NK-92 (cell line): ENCODE measurements around the gene ARHGAP40.

Experiments used
- DNase-seq: peaks from one replicate; lab custom pipeline; 2025; ENCODE audit not compliant: unreplicated experiment; lab: John Stamatoyannopoulos, UW

Gene ARHGAP40

DNA sequence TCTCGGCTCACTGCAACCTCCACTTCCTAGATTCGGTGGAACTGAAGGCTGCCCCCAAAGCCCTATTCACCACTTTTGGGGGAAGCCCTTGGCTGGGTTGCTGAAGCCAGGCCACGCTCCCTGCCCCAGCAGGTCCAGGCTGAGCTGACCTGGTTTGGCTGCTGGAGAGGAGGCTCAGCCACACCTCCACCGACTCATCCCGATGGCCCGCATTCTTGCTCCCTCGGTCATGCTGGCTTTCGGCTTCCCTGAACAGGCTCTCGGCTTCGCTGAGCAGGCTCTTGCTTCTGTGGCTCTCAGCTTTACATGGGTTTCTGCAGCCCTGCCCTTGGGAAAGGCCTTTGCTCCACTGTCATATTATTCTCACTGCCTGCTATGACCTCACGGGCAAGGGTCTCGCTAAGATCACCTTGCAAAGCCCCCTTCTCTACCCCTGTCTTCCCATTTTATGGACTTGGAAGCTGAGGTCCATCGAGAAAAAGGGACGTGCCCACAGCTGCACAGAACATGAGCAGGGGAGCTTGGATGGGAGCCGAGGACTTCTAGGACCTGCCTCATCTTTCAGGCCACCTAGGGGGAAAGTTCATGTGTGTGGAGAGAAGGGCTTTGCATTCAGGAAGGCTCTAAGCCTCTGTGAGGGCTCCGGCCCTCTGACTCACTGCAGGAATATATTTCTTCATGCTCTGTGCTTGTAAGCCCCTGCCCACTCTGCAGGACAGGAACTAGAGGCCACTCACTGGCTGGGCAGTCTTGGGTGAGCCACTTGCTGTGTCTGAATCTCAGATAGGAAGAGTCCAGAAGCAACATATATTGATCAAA is 15.6 kb downstream of the ARHGAP40 start:
- no peak for DNase-seq

DNA sequence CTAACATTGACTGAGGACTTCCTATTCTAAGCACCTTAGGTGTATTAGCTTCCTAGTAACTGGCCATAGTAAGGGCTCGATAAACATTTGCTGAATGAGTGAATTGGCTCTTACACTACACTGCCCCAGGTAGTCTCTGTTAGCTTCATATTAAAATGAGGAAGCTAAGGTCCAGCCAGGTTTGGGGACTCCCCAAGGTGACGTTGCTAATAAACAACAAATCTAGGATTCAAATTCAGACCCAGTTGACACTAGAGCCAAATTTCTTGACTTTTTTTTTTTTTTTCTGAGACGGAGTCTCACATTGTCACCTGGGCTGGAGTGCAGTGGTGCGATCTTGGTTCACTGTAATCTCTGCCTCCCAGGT is 16.2 kb downstream of the ARHGAP40 start:
- no peak for DNase-seq

DNA sequence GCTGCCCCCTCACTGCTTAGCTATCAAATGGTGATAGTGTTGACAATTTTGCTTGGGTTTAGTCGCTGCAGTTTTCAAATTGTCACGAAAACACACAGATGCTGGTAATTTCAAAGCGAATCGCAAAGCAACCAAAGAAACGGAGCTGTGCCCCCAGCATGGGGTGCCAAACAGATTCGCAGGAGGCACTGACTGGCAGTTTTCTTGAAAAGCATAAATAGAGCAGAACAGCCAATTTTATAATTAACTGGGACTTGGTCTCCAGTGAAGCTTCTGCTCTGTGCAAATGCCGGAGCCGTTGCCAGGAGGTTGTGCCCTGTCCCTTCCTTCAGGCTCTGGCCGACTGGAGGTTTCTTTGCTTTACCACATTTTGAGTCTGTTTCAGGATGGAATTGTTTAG is 18.8 kb downstream of the ARHGAP40 start:
- no peak for DNase-seq

DNA sequence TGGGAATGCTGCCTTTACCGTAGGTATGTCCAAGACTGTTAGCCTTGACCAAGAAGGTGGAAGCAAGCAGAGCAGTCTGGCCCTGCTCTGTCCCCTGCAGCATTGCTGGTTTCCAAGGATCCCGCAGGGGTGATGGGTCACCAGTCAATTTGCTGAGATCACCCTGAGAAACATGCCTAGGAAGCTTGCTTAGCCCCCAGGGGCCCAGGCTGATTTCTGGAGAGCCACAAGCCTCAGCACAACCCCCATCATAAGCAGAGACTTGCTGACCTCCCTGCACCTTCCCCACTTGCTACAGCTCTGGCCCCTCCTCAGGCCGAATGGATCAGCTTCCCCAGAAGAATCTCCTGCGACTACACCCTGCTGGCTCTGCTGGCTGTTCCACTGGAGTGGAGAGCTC is 21.5 kb downstream of the ARHGAP40 start:
- DNase-seq, result no peak

DNA sequence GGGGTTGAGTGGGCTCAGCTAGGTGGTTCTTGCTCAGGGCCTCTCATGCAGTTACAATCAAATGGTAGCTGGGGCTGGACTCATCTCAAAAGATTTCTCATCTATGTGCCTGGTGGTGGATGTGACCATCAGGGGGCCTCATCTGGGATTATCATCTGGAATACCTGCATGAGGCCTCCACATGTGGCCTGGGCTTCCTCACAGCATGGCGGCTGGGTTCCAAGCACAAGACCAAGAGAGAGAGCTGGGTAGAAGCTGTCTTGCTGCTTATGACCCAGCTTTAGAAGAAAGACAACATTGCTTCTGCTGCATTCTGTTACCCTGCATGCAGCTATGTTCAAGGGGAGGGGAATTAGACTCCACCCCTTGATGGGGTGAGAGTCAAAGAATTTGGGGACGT is 22.5 kb downstream of the ARHGAP40 start:
- no peak for DNase-seq

DNA sequence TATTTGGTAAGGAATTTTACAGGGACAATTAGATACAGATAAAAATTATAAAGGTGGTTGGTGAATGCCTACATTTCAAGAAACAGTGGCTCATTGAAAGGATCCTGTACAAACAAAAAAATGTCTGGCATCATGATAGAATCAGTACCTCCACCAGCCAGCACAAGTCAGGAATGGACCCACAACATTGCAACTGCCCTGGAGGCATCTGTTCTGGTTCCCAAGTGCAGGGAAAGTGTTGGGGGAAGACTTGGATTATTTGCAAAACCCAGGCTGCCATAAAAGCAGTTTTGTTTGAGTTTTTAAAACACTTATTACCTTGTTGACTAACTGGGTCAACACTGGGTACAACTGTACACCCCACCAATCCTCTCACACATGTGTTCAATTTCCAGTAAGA is 24.3 kb downstream of the ARHGAP40 start:
- no peak for DNase-seq

DNA sequence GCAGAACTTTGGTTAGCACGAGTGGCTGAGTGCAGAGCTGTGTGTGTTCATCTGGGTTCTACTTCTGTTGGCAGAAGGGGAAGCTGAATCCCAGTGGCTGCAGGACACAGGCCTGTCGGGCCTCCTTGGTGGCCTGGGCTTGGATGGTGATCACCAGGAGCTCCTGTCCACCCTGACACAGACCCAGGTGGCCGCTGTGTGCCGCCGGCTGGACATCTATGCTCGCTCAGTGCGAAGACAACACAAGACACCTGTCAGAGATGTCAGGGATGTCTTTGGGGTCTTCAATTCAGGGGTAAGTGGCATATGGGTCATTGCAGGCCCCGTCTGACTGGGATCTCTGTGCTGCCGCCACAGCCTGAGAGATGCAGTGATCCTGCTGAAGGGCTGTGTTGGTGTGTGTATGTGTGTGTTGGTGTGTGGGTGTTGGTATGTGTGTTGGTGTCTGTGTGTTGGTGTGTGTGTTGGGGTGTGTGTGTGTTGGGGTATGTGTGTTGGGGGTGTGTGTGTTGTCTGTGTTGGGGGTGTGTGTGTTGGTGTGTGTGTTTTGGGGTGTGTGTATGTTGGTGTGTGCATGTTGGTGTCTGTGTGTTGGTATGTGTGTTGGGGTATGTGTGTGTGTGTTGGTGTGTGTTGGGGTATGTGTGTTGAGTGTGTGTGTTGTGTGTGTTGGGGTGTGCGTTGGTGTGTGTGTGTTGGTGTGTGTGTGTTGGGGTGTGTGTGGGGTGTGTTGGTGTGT is 25.5 kb downstream of the ARHGAP40 start:
- no peak for DNase-seq

DNA sequence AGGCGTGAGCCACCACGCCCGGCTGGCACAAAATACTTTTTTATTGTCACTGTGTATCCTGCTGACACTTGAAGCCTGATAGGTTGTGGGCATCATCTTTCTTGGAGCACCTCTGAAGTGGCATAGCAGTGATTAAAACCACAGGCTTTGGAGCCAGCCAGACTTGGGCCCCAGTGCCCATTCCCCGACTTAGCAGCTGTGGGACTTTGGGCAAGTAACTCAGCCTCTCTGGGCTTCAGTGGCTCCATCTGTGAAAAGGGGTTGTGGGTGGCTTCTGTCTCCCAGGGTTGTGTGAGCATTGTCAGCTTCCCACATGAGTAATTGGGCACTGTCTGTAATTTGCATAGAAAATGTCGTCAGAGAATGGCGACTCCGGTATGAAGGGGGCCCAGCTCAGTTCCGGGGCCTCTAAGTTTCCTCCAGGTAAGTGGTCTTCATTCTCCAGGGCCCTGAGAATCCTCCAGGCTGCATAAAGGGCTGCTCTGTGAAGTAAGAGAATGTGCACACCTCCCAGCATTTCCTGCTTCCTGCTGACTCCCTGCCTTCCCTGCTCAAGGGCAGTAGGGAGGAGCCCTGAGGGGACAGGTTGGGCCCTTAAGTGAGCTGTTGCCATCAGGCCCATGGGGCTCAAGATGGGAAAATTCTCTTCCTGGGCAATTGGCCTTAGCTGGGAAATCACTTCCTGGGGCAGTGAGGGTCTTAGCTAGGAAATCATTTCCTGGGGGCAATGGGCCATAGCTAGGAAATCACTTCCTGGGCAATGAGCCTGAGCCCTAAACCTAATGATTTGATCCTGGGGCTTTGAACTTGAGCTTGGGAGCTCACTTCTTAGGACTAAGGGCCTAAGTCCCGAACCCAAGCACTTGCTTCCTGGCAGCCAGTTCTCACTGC is 27.2 kb downstream of the ARHGAP40 start:
- no peak for DNase-seq

DNA sequence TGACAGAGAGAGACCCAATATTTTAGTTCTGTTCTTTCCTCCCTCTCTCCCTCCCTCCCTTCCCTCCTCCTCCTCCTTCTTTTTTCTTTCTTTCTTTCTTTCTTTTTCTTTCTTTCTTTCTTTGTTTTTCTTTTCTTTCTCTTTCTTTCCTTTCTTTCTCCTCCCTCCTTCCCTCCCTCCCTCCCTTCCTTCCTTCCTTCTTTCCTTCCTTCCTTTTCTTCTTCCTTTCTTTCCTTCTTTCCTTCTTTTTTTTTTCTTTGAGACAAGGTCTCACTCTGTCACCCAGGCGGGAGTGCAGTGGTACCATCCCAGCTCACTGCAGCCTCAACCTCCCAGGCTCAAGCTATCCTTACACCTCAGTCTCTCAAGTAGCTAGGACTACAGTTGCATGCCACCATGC is 28.4 kb downstream of the ARHGAP40 start:
- DNase-seq, result no peak

DNA sequence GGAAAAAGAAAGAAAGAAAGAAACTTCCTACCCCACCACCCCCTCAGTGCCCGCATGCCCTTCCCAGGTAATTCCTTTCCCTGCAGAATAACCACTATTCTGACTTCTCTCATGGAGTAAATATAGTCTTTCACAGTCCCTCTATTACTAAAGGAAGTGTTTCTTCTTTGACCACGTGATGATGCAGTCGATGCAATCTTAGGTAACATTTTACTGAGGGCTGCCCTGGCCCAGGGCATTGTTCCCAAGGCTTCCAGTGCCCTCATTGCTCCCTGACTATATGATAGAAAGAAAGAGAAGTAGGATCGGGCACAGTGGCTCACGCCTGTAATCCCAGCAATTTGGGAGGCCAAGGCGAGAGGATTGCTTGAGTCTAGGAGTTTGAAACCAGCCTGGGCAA is 29.1 kb downstream of the ARHGAP40 start:
- no peak for DNase-seq

DNA sequence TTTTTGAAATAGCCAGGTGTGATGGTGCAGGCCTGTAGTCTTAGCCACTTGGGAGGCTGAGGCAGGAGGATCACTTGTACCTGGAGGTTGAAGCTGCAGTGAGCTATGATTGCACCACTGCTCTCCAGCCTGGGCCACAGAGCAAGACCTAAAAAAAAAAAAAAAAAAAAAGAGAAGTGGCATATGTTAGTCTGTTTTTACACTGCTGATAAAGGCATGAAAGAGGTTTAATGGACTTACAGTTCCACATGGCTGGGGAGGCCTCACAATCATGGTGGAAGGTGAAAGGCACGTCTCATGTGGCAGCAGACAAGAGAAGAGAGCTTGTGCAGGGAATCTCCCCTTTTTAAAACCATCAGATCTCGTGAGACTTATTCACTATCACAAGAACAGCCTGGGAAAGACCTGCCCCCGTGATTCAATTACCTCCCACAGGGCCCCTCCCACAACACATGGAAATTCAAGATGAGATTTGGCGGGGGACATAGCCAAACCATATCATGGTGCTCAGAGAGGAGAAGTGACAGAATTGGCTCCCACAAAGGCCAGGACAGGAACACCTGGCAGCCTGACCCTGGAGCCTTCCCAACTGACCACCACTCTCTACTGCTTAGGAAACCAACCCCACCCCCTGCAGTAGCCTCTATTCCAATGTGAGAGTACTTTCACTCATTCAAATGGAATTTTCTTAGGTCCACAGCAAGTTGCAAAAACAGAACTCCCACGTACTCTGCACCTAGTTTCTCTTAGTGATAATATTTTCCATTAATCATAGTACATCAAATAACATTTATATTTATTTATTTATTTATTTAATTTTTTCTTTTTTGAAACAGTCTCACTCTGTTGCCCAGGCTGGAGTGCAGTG is 29.8 kb downstream of the ARHGAP40 start:
- DNase-seq, result no peak

DNA sequence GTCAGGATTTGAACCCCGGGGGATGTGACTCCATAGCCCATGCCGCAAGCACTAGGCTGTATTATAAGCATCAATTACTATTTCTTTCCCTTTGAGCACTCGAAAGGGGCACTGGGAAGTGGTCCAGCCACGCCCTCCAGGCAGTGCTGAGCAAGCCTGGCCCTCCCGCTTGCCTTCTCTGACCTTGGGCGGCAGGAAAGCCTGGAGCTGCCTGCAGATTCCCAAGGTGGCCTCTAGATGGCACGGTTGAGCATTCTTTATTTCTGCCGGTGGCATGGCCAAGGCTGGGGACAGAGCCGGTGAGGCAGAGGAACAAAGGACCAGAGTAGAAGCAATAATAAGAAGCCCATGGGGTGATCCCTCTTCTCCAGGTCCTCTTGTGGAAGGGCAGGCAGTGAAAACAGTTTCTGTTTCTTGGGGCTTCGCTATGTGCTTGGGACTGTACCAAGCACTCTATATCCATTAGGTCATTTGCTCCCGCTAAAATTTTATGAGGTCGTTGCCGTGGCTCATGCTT is 32.0 kb downstream of the ARHGAP40 start:
- DNase-seq, result no peak

DNA sequence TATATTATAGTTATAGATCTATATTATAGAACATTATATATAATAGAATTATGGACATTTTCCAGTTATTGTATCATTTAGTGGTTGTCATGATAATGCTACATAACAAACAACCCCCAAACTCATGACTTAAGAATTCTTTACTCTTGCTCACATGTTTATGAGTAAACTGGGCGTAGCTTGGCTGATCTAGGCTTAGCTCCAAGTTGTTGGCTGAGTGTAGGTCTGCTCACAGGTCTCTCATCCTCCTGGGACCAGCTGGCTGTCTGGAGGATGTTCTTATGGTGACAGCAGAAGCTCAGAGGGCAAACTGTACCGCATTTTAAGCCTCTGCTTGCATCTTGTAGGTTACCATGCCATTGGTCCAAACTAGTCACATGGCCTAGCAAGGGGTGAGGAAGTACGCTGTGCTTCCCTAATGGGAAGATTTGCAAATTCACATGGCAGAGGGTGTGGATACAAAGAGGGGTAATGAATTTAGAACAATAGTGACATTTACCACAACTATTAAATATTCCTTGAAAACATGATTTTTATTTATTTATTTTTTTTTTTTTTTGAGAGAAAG is 34.2 kb downstream of the ARHGAP40 start:
- DNase-seq, result no peak

DNA sequence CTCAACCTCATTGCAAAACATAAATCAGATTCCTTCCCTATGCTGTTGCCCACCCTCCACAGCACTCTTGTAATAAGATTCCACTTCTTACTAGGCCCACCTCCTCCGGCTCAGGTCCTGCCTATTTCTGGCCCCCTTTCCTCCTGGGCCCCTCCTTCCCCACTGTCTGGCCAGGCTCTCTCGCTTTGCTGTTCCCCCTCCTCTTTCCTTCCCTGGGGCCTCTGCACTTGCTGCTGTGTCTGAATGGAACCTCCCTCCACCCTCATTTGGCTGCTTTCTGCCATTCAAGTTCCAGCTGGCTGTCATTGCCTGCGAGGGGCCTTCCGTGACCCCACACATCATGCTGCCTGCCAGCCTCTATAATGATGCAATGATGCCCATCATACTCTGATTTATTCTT is 38.9 kb downstream of the ARHGAP40 start:
- no peak for DNase-seq

DNA sequence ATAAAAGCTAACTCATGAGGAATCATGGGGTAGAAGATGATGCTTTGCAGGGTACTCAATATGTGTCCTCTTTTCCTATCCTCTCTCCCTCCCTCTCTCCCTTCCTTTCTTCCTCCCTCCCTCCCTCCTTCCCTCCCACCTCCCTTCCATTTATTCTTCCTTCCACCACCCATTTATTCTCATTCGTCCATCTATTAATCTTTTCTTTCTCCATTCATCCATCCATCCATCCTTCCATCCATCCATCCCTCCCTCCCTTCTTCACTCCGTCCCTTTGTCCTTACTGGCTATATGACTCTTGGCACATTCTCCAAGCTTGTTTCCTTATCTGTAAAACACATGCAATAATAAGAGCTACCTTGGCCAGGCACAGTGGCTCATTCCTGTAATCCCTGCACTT is 40.9 kb downstream of the ARHGAP40 start:
- no peak for DNase-seq

DNA sequence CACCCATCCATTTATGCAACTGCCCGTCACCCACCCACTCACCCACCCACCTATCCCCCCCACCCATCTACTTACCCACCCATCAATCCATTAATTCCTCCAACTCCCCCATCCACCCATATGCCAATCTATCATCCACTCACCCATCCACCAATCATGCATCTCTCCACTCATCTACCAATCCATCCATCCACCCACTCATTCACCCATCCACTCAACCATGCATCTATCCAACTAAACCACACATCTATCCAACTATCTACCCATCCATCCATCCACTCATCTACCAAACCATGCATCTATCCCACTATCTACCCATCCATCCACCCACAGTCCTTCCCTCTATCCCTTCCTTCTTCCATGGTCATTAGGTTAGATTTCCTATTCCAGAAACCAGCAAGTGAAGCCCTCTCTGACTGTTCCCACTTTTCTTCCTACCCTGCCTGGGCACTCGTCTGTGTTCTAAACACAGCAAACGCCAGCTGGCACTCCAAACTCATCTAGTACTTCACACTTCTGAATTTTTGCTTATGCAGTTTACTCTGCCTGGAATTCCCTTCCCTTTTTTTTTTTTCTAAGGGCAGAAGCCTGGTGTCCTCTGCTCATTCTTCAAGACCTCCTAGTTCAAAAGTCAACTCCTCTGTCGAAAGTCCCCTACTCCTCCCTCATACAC is 43.1 kb downstream of the ARHGAP40 start:
- no peak for DNase-seq

DNA sequence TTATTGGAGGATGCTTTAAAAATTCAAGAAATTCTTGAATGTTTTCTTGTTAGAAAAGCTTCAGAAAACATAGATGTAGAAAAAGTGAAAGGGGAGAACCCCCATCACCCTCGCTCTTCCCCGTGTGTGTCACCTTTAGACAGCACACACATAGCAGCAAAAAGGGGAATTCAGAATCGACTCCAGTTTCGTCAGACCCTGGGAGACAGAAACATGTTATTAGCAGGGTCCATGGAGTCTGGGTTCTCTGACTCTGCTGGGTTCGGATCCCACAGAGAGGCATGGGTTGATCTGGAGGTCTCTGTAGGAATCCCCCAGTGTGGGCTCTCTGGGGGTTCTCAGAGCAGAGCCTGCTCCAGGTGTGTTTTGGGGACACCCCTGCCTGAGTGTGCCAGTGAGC is 43.7 kb downstream of the ARHGAP40 start:
- no peak for DNase-seq

DNA sequence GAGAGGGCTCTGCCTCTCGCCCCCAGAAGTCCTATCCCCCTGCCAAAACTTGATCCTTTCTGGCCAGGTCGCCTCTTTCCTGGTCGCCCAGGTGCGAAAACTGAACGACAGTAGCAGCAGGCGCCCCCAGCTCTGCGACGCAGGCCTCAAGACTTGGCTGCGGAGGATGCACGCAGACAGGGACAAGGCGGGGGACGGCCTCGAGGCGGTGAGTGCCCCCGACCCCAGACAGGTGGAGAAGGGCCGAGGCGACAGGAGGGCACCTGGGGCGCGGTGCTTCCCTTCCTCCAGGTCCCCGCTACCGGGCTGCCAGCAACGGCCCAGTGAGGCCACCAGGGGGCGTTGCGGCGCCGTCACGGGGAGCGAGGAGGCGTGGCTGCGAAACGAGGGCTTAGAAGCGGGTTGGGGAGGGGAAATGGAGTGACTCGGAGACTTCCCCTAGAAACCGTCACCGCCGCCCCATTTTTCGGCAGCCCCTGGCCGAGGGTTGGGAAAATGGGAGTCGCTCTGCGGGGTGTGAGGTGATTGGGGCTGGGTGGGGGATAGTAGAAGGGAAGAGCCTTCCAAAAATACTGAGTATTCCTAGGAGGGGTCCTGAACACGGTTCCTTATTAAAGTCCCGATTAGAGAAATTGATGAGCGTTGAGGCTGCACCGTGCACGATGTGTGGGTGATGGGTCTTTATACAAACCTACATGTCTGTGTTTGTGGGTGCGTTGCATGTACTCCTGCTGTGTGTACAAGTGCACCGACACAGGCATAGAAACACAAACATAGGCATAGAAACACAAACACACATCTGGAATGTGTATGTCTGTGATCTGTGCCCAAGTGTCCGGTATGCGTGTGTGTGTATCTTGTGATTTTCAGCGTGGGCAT is 44.6 kb downstream of the ARHGAP40 start:
- peak; percentile 16 for DNase-seq
